Measurements from ENCODE around the gene BRD2. TPM values are rescaled to one million over a fixed set of nuclear protein-coding genes. Genes with fewer than 3 reads are reported as not detected.

BRD2 gene
- total and polyA plus RNA-seq, 9 of the 15 experiments (the other 6 are each of a cell fraction or from before 2014, with no cell fraction given): 19.0 to 252 (median 181) TPM

DNA sequence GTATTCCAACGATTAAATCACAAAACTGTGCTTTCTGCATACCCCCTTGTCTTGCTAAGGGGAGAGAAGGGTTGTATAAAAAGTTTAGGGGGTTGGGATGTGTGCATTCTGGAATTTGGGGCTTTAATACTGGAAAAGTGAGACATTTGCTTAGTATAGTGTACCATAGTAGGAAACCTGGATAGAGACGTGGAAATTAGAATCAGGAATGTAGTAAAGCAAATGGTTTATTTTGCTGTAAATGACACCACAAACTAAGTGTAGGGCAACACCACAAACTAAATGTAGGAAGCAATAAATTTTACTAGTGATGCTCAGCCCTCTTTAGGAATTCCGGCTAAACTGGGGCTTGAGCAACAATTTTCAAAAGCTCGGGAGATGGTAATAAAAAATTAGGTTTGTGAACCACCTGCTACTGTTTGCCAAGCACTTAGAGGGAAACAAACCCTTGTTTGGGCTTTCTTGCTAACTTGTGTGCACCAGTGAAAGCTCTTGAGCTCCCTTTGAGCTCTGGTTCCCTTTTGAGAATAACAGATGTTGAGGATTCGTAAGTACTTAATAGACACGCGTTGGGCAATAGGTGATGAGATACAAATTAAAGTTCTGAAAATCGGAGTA lies 13.8 kb downstream of the BRD2 start (continued):
- TF ChIP-seq, protein P1, sequence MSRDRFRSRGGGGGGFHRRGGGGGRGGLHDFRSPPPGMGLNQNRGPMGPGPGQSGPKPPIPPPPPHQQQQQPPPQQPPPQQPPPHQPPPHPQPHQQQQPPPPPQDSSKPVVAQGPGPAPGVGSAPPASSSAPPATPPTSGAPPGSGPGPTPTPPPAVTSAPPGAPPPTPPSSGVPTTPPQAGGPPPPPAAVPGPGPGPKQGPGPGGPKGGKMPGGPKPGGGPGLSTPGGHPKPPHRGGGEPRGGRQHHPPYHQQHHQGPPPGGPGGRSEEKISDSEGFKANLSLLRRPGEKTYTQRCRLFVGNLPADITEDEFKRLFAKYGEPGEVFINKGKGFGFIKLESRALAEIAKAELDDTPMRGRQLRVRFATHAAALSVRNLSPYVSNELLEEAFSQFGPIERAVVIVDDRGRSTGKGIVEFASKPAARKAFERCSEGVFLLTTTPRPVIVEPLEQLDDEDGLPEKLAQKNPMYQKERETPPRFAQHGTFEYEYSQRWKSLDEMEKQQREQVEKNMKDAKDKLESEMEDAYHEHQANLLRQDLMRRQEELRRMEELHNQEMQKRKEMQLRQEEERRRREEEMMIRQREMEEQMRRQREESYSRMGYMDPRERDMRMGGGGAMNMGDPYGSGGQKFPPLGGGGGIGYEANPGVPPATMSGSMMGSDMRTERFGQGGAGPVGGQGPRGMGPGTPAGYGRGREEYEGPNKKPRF (IDR thresholded peaks at IDR 0.05; ENCODE audit: low read depth, low read length): no peak
- TF ChIP-seq, protein P2, sequence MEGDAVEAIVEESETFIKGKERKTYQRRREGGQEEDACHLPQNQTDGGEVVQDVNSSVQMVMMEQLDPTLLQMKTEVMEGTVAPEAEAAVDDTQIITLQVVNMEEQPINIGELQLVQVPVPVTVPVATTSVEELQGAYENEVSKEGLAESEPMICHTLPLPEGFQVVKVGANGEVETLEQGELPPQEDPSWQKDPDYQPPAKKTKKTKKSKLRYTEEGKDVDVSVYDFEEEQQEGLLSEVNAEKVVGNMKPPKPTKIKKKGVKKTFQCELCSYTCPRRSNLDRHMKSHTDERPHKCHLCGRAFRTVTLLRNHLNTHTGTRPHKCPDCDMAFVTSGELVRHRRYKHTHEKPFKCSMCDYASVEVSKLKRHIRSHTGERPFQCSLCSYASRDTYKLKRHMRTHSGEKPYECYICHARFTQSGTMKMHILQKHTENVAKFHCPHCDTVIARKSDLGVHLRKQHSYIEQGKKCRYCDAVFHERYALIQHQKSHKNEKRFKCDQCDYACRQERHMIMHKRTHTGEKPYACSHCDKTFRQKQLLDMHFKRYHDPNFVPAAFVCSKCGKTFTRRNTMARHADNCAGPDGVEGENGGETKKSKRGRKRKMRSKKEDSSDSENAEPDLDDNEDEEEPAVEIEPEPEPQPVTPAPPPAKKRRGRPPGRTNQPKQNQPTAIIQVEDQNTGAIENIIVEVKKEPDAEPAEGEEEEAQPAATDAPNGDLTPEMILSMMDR (IDR thresholded peaks at IDR 0.05 in 2 of 3, conservative IDR thresholded peaks at IDR 0.05 in 1 of 3; ENCODE audit: insufficient read depth in 2 of 3, low read depth in 1 of 3, low read length in 3 of 3): no peak
- peak; percentile 23; the same call in 1 of the 2 replicates for TF ChIP-seq CEBPB (tag; IDR thresholded peaks at IDR 0.05)
- TF ChIP-seq, protein P3, sequence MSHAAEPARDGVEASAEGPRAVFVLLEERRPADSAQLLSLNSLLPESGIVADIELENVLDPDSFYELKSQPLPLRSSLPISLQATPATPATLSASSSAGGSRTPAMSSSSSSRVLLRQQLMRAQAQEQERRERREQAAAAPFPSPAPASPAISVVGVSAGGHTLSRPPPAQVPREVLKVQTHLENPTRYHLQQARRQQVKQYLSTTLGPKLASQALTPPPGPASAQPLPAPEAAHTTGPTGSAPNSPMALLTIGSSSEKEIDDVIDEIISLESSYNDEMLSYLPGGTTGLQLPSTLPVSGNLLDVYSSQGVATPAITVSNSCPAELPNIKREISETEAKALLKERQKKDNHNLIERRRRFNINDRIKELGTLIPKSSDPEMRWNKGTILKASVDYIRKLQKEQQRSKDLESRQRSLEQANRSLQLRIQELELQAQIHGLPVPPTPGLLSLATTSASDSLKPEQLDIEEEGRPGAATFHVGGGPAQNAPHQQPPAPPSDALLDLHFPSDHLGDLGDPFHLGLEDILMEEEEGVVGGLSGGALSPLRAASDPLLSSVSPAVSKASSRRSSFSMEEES (CRISPR knock-in tag; IDR thresholded peaks at IDR 0.05): no peak
- TF ChIP-seq HDGF (IDR thresholded peaks at IDR 0.05): no peak
- TF ChIP-seq, protein P4, sequence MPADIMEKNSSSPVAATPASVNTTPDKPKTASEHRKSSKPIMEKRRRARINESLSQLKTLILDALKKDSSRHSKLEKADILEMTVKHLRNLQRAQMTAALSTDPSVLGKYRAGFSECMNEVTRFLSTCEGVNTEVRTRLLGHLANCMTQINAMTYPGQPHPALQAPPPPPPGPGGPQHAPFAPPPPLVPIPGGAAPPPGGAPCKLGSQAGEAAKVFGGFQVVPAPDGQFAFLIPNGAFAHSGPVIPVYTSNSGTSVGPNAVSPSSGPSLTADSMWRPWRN (IDR thresholded peaks at IDR 0.05; ENCODE audit: low read depth): no peak
- TF ChIP-seq, protein P5, sequence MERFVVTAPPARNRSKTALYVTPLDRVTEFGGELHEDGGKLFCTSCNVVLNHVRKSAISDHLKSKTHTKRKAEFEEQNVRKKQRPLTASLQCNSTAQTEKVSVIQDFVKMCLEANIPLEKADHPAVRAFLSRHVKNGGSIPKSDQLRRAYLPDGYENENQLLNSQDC (CRISPR knock-in tag; IDR thresholded peaks at IDR 0.05): no peak
- peak; percentile 78 for TF ChIP-seq POLR2A (conservative IDR thresholded peaks at IDR 0.05)
- no peak for TF ChIP-seq NELFE (IDR thresholded peaks at IDR 0.05; ENCODE audit: insufficient read depth, insufficient read length)
- no peak for TF ChIP-seq TEAD1 (CRISPR knock-in tag; IDR thresholded peaks at IDR 0.05)
- TF ChIP-seq ZNF41 (CRISPR knock-in tag; conservative IDR thresholded peaks at IDR 0.05): no peak
- TF ChIP-seq SRSF1 (IDR thresholded peaks at IDR 0.05; ENCODE audit: low read depth, low read length): no peak
- no peak for TF ChIP-seq KAT7 (CRISPR knock-in tag; IDR thresholded peaks at IDR 0.05; ENCODE audit: borderline replicate concordance)
- no peak for TF ChIP-seq NFXL1 (CRISPR knock-in tag; IDR thresholded peaks at IDR 0.05)
- TF ChIP-seq SREBF2 (CRISPR knock-in tag; IDR thresholded peaks at IDR 0.05): no peak
- no peak for TF ChIP-seq PCBP2 (IDR thresholded peaks at IDR 0.05; ENCODE audit: low read depth, low read length, poor library complexity, severe bottlenecking)
- TF ChIP-seq TARDBP (IDR thresholded peaks at IDR 0.05): no peak
- no peak for TF ChIP-seq ZNF232 (CRISPR knock-in tag; IDR thresholded peaks at IDR 0.05)
- TF ChIP-seq ZNF76 (CRISPR knock-in tag; IDR thresholded peaks at IDR 0.05; ENCODE audit: borderline replicate concordance): no peak
- no peak for TF ChIP-seq ZNF431 (CRISPR knock-in tag; IDR thresholded peaks at IDR 0.05)
- no peak for TF ChIP-seq ZFP36 (IDR thresholded peaks at IDR 0.05; ENCODE audit: low read depth, low read length, partially characterized antibody)
- no peak for TF ChIP-seq HNRNPUL1 (IDR thresholded peaks at IDR 0.05; ENCODE audit: low read length)
- no peak for TF ChIP-seq PTBP1 (IDR thresholded peaks at IDR 0.05; ENCODE audit: low read depth, low read length)
- no peak for TF ChIP-seq HIVEP1 (CRISPR knock-in tag; IDR thresholded peaks at IDR 0.05)

Data from K562 (cell line).